ENCODE results near the gene TSGA10IP. TPM values are rescaled to one million over a fixed set of nuclear protein-coding genes. Genes with fewer than 3 reads are reported as not detected.

TSGA10IP gene
- total and polyA plus RNA-seq, 2 donors (not counting 1 experiment from before 2014, with no cell fraction given): not detected

DNA sequence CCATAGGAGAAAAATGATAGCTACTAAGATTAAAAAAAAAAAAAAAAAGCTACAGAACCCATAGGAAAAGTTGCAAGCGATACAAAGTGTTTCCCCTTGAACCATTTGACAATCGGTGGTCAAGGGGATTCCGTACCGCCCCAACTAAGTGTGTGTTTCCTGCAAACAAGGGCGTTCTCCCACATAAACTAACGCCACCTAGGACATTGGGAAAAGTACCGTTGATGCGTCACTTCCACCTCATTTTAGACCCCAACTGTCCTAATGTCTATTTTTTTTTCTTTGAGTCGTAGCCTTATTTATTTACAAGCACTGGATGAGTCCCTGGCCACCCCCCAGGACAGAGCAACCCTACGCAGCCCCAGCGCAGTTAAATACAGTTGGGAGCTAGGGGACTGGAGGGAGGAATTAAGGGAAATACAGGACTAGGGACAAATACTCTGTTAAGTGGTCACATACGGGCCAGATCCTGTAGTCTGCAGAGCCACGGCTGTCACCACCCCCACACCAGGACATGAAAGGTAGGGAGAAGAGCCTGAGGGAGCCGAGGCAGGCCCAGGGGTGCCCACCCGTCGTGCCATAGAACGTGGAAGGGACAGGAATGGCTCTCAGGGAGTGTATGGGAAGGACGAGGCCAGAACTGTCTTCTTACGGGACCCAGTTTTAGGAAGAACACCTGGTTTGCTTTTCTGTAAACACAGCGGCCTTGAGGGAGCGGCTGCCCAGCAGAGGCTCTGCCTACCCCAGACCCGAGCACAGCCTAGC is 37.7 kb downstream of the TSGA10IP start:
- Mint-ChIP-seq H3K4me1 (no peaks in the 10 kb centered on the region), H3K27ac (no peak overlapping the region), H3K9me3 (ENCODE audit: insufficient read depth) (no peaks in the 10 kb centered on the region), H3K4me3 (no peak overlapping the region), H3K27me3 (no peaks in the 10 kb centered on the region)
- H3K79me2 ChIP-seq (ENCODE audit: control insufficient read depth, insufficient read depth, low read length): no peaks in the 10 kb centered on the region
- H3K27me3 ChIP-seq (replicated peaks in 1 of 4; ENCODE audit: control extremely low read depth in 1 of 4, control insufficient read depth in 3 of 4, insufficient read depth in 4 of 4, low read length in 3 of 4): no peaks in the 10 kb centered on the region
- no peak for TF ChIP-seq EZH2 (IDR thresholded peaks at IDR 0.05; ENCODE audit: borderline replicate concordance, insufficient read depth, low read depth, low read length, poor library complexity, severe bottlenecking)
- TF ChIP-seq, protein P1, sequence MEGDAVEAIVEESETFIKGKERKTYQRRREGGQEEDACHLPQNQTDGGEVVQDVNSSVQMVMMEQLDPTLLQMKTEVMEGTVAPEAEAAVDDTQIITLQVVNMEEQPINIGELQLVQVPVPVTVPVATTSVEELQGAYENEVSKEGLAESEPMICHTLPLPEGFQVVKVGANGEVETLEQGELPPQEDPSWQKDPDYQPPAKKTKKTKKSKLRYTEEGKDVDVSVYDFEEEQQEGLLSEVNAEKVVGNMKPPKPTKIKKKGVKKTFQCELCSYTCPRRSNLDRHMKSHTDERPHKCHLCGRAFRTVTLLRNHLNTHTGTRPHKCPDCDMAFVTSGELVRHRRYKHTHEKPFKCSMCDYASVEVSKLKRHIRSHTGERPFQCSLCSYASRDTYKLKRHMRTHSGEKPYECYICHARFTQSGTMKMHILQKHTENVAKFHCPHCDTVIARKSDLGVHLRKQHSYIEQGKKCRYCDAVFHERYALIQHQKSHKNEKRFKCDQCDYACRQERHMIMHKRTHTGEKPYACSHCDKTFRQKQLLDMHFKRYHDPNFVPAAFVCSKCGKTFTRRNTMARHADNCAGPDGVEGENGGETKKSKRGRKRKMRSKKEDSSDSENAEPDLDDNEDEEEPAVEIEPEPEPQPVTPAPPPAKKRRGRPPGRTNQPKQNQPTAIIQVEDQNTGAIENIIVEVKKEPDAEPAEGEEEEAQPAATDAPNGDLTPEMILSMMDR (IDR thresholded peaks at IDR 0.05): no peak
- no peak overlapping the region for H3K9ac ChIP-seq (ENCODE audit: low read length)
- ChIA-PET POLR2A (no interaction called here), CTCF (interaction anchor here (1.0 to 11.9 kb wide), 3 partner anchors 94 to 154 kb away, joined by 3 to 144 read pairs (median 6); partner anchors contain the start of gene FIBP)
- peaks cover 0 to 11% of the 10 kb centered on the region in 2 experiments for H3K36me3 ChIP-seq (replicated peaks in 1 of 2; ENCODE audit: control extremely low read depth in 1 of 2, control insufficient read depth in 1 of 2, extremely low read depth in 1 of 2, insufficient read depth in 2 of 2, low read length in 1 of 2)
- DNase-seq (no peak), ATAC-seq (ENCODE audit: low read depth) (no peak)
- 93% methylated on average over 16 of the region's 22 CpGs for WGBS (ENCODE audit: insufficient coverage)
- H3K4me1 ChIP-seq (ENCODE audit: control insufficient read depth in 2 of 2, insufficient read depth in 2 of 2, low read length in 2 of 2): no peaks in the 10 kb centered on the region
- no peak overlapping the region for H2AFZ ChIP-seq (ENCODE audit: insufficient read depth, low read depth, low read length, poor library complexity, severe bottlenecking)
- no peak overlapping the region for H3K4me2 ChIP-seq (replicated peaks; ENCODE audit: low read depth, low read length, poor library complexity, severe bottlenecking)
- intact Hi-C loops (cut with micrococcal nuclease): no loop called here
- no peaks in the 10 kb centered on the region for H3K9me3 ChIP-seq (ENCODE audit: control extremely low read depth in 1 of 3, control insufficient read depth in 2 of 3, insufficient read depth in 1 of 3, low read length in 2 of 3)
- H4K20me1 ChIP-seq (ENCODE audit: control insufficient read depth, insufficient read depth, low read length, poor library complexity, severe bottlenecking): no peaks in the 10 kb centered on the region
- H3K27ac ChIP-seq (ENCODE audit: low read length in 2 of 2): no peak overlapping the region
- no peak overlapping the region for H3K4me3 ChIP-seq (ENCODE audit: control extremely low read depth in 1 of 5, extremely low read depth in 1 of 5, insufficient read depth in 1 of 5, low read depth in 2 of 5, low read length in 4 of 5)

DNA sequence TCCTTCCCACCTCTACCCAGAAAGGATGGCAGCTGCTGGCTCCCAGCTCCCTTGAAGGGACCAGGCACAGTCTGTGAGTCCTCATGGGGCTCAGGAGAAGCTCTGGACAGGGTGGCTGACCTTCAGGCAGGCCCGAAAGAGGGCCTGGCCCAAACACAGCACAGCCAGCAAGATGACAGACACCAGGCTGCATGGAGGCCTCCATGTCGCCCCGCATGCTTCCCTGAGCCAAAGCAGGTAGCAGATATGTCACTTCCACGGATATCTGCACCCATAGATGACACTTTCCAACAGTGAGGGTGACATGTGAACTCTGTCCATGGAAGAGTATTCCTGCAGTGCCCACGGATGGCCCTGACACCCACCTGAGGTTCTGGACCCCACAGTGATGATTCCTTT is 38.3 kb downstream of the TSGA10IP start:
- ATAC-seq (ENCODE audit: low read depth): no peak
- Mint-ChIP-seq H3K4me1 (no peaks in the 10 kb centered on the region), H3K4me3 (no peak overlapping the region), H3K27ac (no peak overlapping the region), H3K27me3 (no peaks in the 10 kb centered on the region), H3K9me3 (ENCODE audit: insufficient read depth) (no peaks in the 10 kb centered on the region)
- DNase-seq: no peak
- H2AFZ ChIP-seq (ENCODE audit: insufficient read depth, low read depth, low read length, poor library complexity, severe bottlenecking): no peak overlapping the region
- H3K27ac ChIP-seq (ENCODE audit: low read length in 2 of 2): no peak overlapping the region
- intact Hi-C loops (cut with micrococcal nuclease): no loop called here
- no peaks in the 10 kb centered on the region for H3K4me1 ChIP-seq (ENCODE audit: control insufficient read depth in 2 of 2, insufficient read depth in 2 of 2, low read length in 2 of 2)
- no peak overlapping the region for H3K9ac ChIP-seq (ENCODE audit: low read length)
- no peak overlapping the region for H3K4me2 ChIP-seq (replicated peaks; ENCODE audit: low read depth, low read length, poor library complexity, severe bottlenecking)
- H3K36me3 ChIP-seq (replicated peaks in 1 of 2; ENCODE audit: control extremely low read depth in 1 of 2, control insufficient read depth in 1 of 2, extremely low read depth in 1 of 2, insufficient read depth in 2 of 2, low read length in 1 of 2): peaks cover 0 to 9% of the 10 kb centered on the region in 2 experiments
- no peaks in the 10 kb centered on the region for H3K79me2 ChIP-seq (ENCODE audit: control insufficient read depth, insufficient read depth, low read length)
- H3K4me3 ChIP-seq (ENCODE audit: control extremely low read depth in 1 of 5, extremely low read depth in 1 of 5, insufficient read depth in 1 of 5, low read depth in 2 of 5, low read length in 4 of 5): no peak overlapping the region
- 95% methylated on average over 5 of the region's 5 CpGs for WGBS (ENCODE audit: insufficient coverage)
- H3K27me3 ChIP-seq (replicated peaks in 1 of 4; ENCODE audit: control extremely low read depth in 1 of 4, control insufficient read depth in 3 of 4, insufficient read depth in 4 of 4, low read length in 3 of 4): no peaks in the 10 kb centered on the region
- ChIA-PET CTCF (interaction anchor here (0.6 to 11.9 kb wide), 4 partner anchors 85 to 154 kb away, joined by 3 to 144 read pairs (median 4); partner anchors contain the start of gene FIBP), POLR2A (no interaction called here)
- no peaks in the 10 kb centered on the region for H4K20me1 ChIP-seq (ENCODE audit: control insufficient read depth, insufficient read depth, low read length, poor library complexity, severe bottlenecking)
- H3K9me3 ChIP-seq (ENCODE audit: control extremely low read depth in 1 of 3, control insufficient read depth in 2 of 3, insufficient read depth in 1 of 3, low read length in 2 of 3): no peaks in the 10 kb centered on the region
- TF ChIP-seq EZH2 (IDR thresholded peaks at IDR 0.05; ENCODE audit: borderline replicate concordance, insufficient read depth, low read depth, low read length, poor library complexity, severe bottlenecking): no peak
- TF ChIP-seq, protein P1 (IDR thresholded peaks at IDR 0.05): no peak

Data from B cell (primary cell).